GM12878 (cell line): ENCODE results near the gene ZNF81. TPM values are rescaled to one million over a fixed set of nuclear protein-coding genes. Genes with fewer than 3 reads are reported as not detected.

Experiments
- ATAC-seq: fragments of 200-7000 bp; cut with Tn5 transposase; 3 replicates; pipeline ENCODE4 v1.9.1; 2020; ENCODE audit warnings: mild to moderate bottlenecking, moderate library complexity
- BruUV-seq: library from RNA; stranded (reverse); fragments of 400-500 nt; replicated peaks from 2 replicates; lab custom pipeline; 2021; lab: Mats Ljungman, UMichigan
- CTCF ChIA-PET: fragments of 300-600 bp; sonication (Branson Sonifier 250); formaldehyde crosslinking; extraction: SDS; loops from one replicate; lab custom pipeline; 2021; ENCODE audit warnings: inconsistent platforms; lab: Yijun Ruan, JAX
- POLR2A ChIA-PET: fragments of 350-600 bp; formaldehyde crosslinking; extraction: SDS; loops from one replicate; lab custom pipeline; 2021; ENCODE audit warnings: inconsistent platforms; lab: Charles Lee
- RAD21 ChIA-PET: fragments of 300-600 bp; sonication (Branson Sonifier 250); formaldehyde crosslinking; loops from one replicate; lab custom pipeline; 2023; ENCODE audit warnings: antibody characterized with exemption; ENCODE audit not compliant: unreplicated experiment; lab: Charles Lee
- SMC1A ChIA-PET: fragments of 300-600 bp; sonication (Branson Sonifier 250); formaldehyde crosslinking; loops from one replicate; lab custom pipeline; 2023; ENCODE audit not compliant: unreplicated experiment, uncharacterized antibody; lab: Charles Lee
- DNase-seq: peaks from one replicate; pipeline ENCODE4 v3.0.0-alpha.2; 2011; ENCODE audit warnings: low read depth, low spot score
- FAIRE-seq: peaks from 3 replicates; lab custom pipeline; 2011; peaks lifted over from hg19 to GRCh38; lab: Jason Lieb, UNC
- H2AFZ ChIP-seq: 2 replicates; pipeline ENCODE4 v1.6.0; 2011; ENCODE audit warnings: low read depth, low read length, control low read depth; ENCODE audit not compliant: control insufficient read depth
- H3K27ac ChIP-seq: 2 replicates; pipeline ENCODE4 v1.5.1; 2011; ENCODE audit warnings: control low read depth; ENCODE audit not compliant: control insufficient read depth, insufficient read depth
- H3K27me3 ChIP-seq, 2 experiments: replicated peaks in 1 of 2; 2 replicates each; pipeline versions ENCODE4 v1.6.0 to v1.6.1; 2011; ENCODE audit warnings: low read length in 1 of 2; ENCODE audit not compliant: control insufficient read depth in 2 of 2, insufficient read depth in 2 of 2
- H3K36me3 ChIP-seq, 2 experiments: 2 replicates each; pipeline ENCODE4 v1.5.1; 2011; ENCODE audit warnings: low read length in 1 of 2; ENCODE audit not compliant: control insufficient read depth in 2 of 2, insufficient read depth in 2 of 2
- H3K4me1 ChIP-seq: 2 replicates; pipeline ENCODE4 v1.6.1; 2011; ENCODE audit warnings: mild to moderate bottlenecking, low read length, moderate library complexity, mixed read lengths; ENCODE audit not compliant: control insufficient read depth, insufficient read depth
- H3K4me2 ChIP-seq: 2 replicates; pipeline ENCODE4 v1.6.0; 2011; ENCODE audit warnings: control low read depth; ENCODE audit not compliant: control insufficient read depth, insufficient read depth
- H3K4me3 ChIP-seq: fragments of 200-600 bp; sonication (generic); 2 replicates; pipeline ENCODE4 v1.5.1; 2016
- H3K79me2 ChIP-seq: 2 replicates; pipeline ENCODE4 v1.6.0; 2011; ENCODE audit warnings: low read length; ENCODE audit not compliant: control insufficient read depth, insufficient read depth
- H3K9ac ChIP-seq: 2 replicates; pipeline ENCODE4 v1.8.0; 2011; ENCODE audit warnings: low read length, control low read depth, mixed read lengths; ENCODE audit not compliant: control insufficient read depth, insufficient read depth
- H3K9me3 ChIP-seq: replicated peaks from 3 replicates; pipeline ENCODE4 v1.5.1; 2011; ENCODE audit warnings: mild to moderate bottlenecking, low read length; ENCODE audit not compliant: control insufficient read depth, insufficient read depth
- H4K20me1 ChIP-seq: 2 replicates; pipeline ENCODE4 v1.6.0; 2011; ENCODE audit not compliant: control insufficient read depth, insufficient read depth
- ATF7 ChIP-seq: fragments of 450-650 bp; IDR thresholded peaks from 2 replicates; pipeline ENCODE4 v1.6.1; 2016; ENCODE audit warnings: low read depth, mild to moderate bottlenecking
- BCL11A ChIP-seq: IDR thresholded peaks from 2 replicates; pipeline ENCODE4 v1.6.1; 2011; ENCODE audit warnings: low read depth, low read length
- CREM ChIP-seq: IDR thresholded peaks from 2 replicates; pipeline ENCODE4 v1.6.1; 2014; ENCODE audit warnings: antibody characterized with exemption, low read depth
- FOXM1 ChIP-seq: IDR thresholded peaks from 2 replicates; pipeline ENCODE4 v1.6.1; 2012; ENCODE audit warnings: low read depth, mild to moderate bottlenecking, inconsistent platforms, low read length, moderate library complexity
- HDGF ChIP-seq: fragments of 450-650 bp; IDR thresholded peaks from 2 replicates; pipeline ENCODE4 v1.6.1; 2016; ENCODE audit warnings: antibody characterized with exemption
- KAT2A ChIP-seq: conservative IDR thresholded peaks from 2 replicates; pipeline ENCODE4 v1.6.1; 2011; ENCODE audit warnings: low read depth, low read length; ENCODE audit not compliant: control insufficient read depth
- MEF2B ChIP-seq: fragments of 450-650 bp; IDR thresholded peaks from 2 replicates; pipeline ENCODE4 v1.6.1; 2018; ENCODE audit warnings: mild to moderate bottlenecking, moderate library complexity; ENCODE audit not compliant: partially characterized antibody, poor library complexity, severe bottlenecking
- PML ChIP-seq: IDR thresholded peaks from 2 replicates; pipeline ENCODE4 v1.6.1; 2012; ENCODE audit warnings: low read length, inconsistent platforms
- POLR2A ChIP-seq: IDR thresholded peaks from 2 replicates; pipeline ENCODE4 v1.6.1; 2011; ENCODE audit warnings: low read depth, mild to moderate bottlenecking, low read length
- RAD21 ChIP-seq: IDR thresholded peaks from 2 replicates; pipeline ENCODE4 v1.6.1; 2011; ENCODE audit warnings: mild to moderate bottlenecking, low read depth, low read length, moderate library complexity; ENCODE audit not compliant: insufficient read depth
- RUNX3 ChIP-seq: IDR thresholded peaks from 2 replicates; pipeline ENCODE4 v1.6.1; 2012; ENCODE audit warnings: low read length, inconsistent platforms
- SMAD1 ChIP-seq: fragments of 450-650 bp; IDR thresholded peaks from 2 replicates; pipeline ENCODE4 v1.6.1; 2018; ENCODE audit warnings: mild to moderate bottlenecking, low read depth; ENCODE audit not compliant: partially characterized antibody
- SMC3 ChIP-seq: IDR thresholded peaks from 2 replicates; pipeline ENCODE4 v1.6.1; 2011; ENCODE audit warnings: low read length, improper control_type of control experiment, borderline replicate concordance
- whole genome bisulfite sequencing: methylation state at CpG from one replicate; pipeline ENCODE4 v1.1.6; 2016; ENCODE audit warnings: low lambda C conversion rate; ENCODE audit not compliant: insufficient replicate concordance, insufficient coverage; ENCODE audit errors: missing lambda C conversion rate; 5-methylcytosine and 5-hydroxymethylcytosine counted together
- in situ Hi-C: fragments of 300-500 bp; cut with MboI; formaldehyde crosslinking; loops from 9 replicates; pipeline ENCODE4 v1.14.3; 2018; ENCODE audit warnings: mixed read lengths
- intact Hi-C: fragments of 100-400 bp; cut with micrococcal nuclease; formaldehyde crosslinking; loops from one replicate; pipeline ENCODE4 v1.14.2; 2022; ENCODE audit not compliant: unreplicated experiment
- polyA plus RNA-seq, 11 experiments: library from polyadenylated mRNA; depleted of rRNA in 4 of 11; unstranded in 6 of 11; stranded (reverse) in 5 of 11; fragments of >200 nt; fragmentation: Nextera tagmentation in 4 of 11; fragmentation: Illumina TruSeq in 1 of 11; extraction: Ambion mirVana in 4 of 11; extraction: Trizol in 1 of 11; gene quantifications; 1 replicate in 1 of 11; 2 replicates in 10 of 11; pipeline versions ENCODE4 v1.2.1 to v1.2.3, GENCODE V29; 2011 to 2016; ENCODE audit warnings: inconsistent platforms in 2 of 11, missing spikeins in 2 of 11, low read depth in 1 of 11
- total RNA-seq, 4 experiments: library from RNA; depleted of rRNA in 3 of 4; stranded (reverse); fragments of >200 nt in 3 of 4; fragmentation: Illumina TruSeq in 1 of 4; extraction: Trizol in 1 of 4; gene quantifications; 2 replicates each; pipeline versions ENCODE4 v1.2.1 to v1.2.3, GENCODE V29; 2013 to 2021
- TF ChIP-seq, protein P1 (sequence below): fragments of 450-650 bp; IDR thresholded peaks from 2 replicates; pipeline ENCODE4 v1.6.1; 2017; ENCODE audit warnings: borderline replicate concordance

The ZNF81 gene
- total and polyA plus RNA-seq, 10 of the 15 experiments (the other 5 are each of a cell fraction or from before 2014, with no cell fraction given) = 3.4 to 7.2 (median 4.4) TPM

GRCh38 chrX:47798861-47799260, 37.8 kb upstream of the ZNF81 start:
- Histone ChIP-seq H3K27me3 (no peaks in the 10 kb centered on the region), H4K20me1 (no peaks in the 10 kb centered on the region), H3K4me2 (no peak overlapping the region), H3K79me2 (no peaks in the 10 kb centered on the region), H3K27ac (no peak overlapping the region), H3K9me3 (no peaks in the 10 kb centered on the region), H3K9ac (no peak overlapping the region), H3K36me3 (no peaks in the 10 kb centered on the region), H2AFZ (no peak overlapping the region), H3K4me1 (no peaks in the 10 kb centered on the region), H3K4me3 (no peak overlapping the region)
- TF ChIP-seq ATF7 (no peak), FOXM1 (no peak), CREM (no peak), MEF2B (no peak)
- intact Hi-C loops (no loop called here), in situ Hi-C loops (no loop called here)
- ATAC-seq (no peak), FAIRE-seq (no peak), DNase-seq (no peak)
- SMC1A ChIA-PET = no interaction called here
- WGBS = 33% methylated on average over 2 of the region's 2 CpGs
- RAD21 ChIA-PET = no interaction called here
- POLR2A ChIA-PET = no interaction called here
- CTCF ChIA-PET = no interaction called here
- BruUV-seq = no TSS peak

DNA sequence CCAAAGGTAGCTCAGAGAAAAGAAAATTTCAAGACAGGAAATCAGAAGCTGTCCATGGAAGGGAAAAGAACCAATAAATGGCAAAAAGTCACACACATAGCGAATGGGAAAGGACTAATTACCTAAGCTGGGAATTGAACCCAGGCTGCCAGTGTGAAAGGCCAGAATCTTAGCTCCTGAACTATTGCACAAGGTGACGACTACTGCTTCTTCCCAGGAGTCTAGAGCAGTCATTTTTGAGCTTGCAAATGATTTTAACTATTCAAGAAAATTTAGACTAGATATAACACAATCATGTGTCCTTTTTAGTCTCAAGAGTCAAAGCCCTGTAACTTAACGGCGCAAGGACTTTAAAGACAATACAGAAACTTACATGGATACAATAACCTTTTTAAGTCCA, 34.1 kb upstream of the ZNF81 start:
- no peaks in the 10 kb centered on the region for H3K4me1 ChIP-seq
- no peaks in the 10 kb centered on the region for H3K79me2 ChIP-seq
- no peak for TF ChIP-seq POLR2A
- no peak for TF ChIP-seq RUNX3
- TF ChIP-seq FOXM1 = no peak
- TF ChIP-seq RAD21 = no peak
- TF ChIP-seq, protein P1, sequence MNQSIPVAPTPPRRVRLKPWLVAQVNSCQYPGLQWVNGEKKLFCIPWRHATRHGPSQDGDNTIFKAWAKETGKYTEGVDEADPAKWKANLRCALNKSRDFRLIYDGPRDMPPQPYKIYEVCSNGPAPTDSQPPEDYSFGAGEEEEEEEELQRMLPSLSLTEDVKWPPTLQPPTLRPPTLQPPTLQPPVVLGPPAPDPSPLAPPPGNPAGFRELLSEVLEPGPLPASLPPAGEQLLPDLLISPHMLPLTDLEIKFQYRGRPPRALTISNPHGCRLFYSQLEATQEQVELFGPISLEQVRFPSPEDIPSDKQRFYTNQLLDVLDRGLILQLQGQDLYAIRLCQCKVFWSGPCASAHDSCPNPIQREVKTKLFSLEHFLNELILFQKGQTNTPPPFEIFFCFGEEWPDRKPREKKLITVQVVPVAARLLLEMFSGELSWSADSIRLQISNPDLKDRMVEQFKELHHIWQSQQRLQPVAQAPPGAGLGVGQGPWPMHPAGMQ = no peak
- TF ChIP-seq SMAD1 = no peak
- no peak for TF ChIP-seq PML
- TF ChIP-seq SMC3 = no peak
- TF ChIP-seq KAT2A = no peak
- no peak for TF ChIP-seq BCL11A
- TF ChIP-seq HDGF = no peak
- H3K9me3 ChIP-seq = no peaks in the 10 kb centered on the region
- ATAC-seq = no peak
- H3K36me3 ChIP-seq = no peaks in the 10 kb centered on the region
- intact Hi-C loops = no loop called here
- no peak overlapping the region for H3K4me2 ChIP-seq
- ChIA-PET SMC1A (interaction anchor here (1.1 kb wide), 1 partner anchor 12 kb away, joined by 4 read pairs; no protein-coding TSS in a partner anchor), CTCF (interaction anchor here (1.0 to 1.1 kb wide), 2 partner anchors 30 to 305 kb away, joined by 3 to 5 read pairs; no protein-coding TSS in a partner anchor), POLR2A (no interaction called here), RAD21 (no interaction called here)
- FAIRE-seq = no peak
- H2AFZ ChIP-seq = no peak overlapping the region
- H3K27ac ChIP-seq = no peak overlapping the region
- H3K9ac ChIP-seq = no peak overlapping the region
- H4K20me1 ChIP-seq = no peaks in the 10 kb centered on the region
- in situ Hi-C loops = no loop called here
- DNase-seq = no peak
- no TSS peak for BruUV-seq
- H3K4me3 ChIP-seq = no peak overlapping the region
- WGBS = 56% methylated on average over 4 of the region's 4 CpGs
- H3K27me3 ChIP-seq = no peaks in the 10 kb centered on the region
